ENCODE data around the gene THNSL1. TPM values are rescaled to one million over a fixed set of nuclear protein-coding genes. Genes with fewer than 3 reads are reported as not detected.
A peak's percentile ranks its signal among the peaks of the same experiment; 100 is the strongest.

Gene THNSL1
- total RNA-seq, 1 donor from 2014 or later: 7.7 TPM

- DNase-seq (ENCODE audit: low spot score): peak; percentile 53
Observed at GRCh38 chr10:25059990-25060389, 43.6 kb downstream of the THNSL1 start.

DNA sequence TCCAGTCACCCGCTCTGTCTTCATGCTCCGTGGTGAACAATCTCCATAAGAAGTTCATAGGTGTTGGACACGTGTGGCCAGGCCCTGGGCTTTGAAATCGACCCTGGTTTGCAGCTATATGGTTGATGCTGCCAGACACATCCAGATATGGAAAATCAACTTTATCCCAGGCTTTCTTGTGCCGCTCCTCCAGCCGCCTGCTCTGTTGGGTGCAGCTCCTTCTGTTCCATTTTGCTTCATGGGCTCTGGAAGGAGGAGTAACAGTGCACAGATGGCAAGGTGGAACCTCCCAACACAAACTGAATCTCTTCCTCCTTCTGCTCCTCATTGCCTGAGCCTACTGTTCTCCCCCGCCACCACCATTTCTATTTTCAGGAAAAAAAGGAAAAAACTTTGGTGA, 44.7 kb downstream of the THNSL1 start:
- DNase-seq (ENCODE audit: low spot score): no peak

- no peak for DNase-seq (ENCODE audit: low spot score)
Observed at GRCh38 chr10:25061711-25062449, 45.5 kb downstream of the THNSL1 start.

GRCh38 chr10:25063157-25063556, 46.7 kb downstream of the THNSL1 start:
- DNase-seq (ENCODE audit: low spot score): no peak

DNA sequence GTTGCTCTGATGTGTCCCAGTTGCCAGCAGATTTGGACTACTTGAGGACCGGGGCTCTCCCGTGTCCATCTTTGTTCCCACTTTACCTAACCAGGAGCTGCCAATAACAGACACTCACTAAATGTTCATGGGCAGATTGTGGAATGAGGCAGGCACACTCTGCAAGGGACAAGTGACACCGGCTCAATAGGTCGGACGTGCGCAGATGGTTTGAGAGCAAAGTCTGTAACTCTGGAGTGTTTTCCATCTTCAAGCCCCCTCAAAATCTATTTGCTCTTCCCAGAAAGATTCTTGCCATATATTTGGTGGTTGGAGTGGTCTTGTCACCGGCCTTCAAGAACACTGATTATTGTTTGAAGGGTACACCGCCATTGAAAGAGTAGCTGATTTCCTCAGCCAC, 47.2 kb downstream of the THNSL1 start:
- DNase-seq (ENCODE audit: low spot score): no peak

- no peak for DNase-seq (ENCODE audit: low spot score)
Observed at GRCh38 chr10:25064401-25064800, 48.0 kb downstream of the THNSL1 start.

GRCh38 chr10:25065761-25066476, 49.5 kb downstream of the THNSL1 start:
- DNase-seq (ENCODE audit: low spot score): no peak

- DNase-seq (ENCODE audit: low spot score): no peak
Observed at GRCh38 chr10:25068152-25069058, 52.0 kb downstream of the THNSL1 start.

DNA sequence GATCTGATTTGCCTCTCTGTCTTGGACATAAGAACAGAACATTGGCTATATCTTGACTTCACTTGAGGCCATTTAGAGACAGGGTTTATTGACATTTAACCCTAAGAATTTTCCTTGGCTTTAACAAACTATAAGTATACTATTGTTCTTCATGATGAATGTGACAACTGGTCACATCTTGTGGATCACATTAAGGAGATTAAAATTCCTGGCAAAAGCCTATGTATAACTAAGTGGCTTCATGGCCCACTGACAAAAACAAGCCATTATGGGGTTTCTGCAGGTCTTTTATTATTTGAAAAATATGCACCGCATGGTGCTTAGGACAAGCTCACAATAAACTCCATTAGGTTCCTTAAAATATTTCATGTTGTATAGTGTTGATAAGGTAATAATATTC, 54.8 kb downstream of the THNSL1 start:
- no peak for DNase-seq (ENCODE audit: low spot score)

DNA sequence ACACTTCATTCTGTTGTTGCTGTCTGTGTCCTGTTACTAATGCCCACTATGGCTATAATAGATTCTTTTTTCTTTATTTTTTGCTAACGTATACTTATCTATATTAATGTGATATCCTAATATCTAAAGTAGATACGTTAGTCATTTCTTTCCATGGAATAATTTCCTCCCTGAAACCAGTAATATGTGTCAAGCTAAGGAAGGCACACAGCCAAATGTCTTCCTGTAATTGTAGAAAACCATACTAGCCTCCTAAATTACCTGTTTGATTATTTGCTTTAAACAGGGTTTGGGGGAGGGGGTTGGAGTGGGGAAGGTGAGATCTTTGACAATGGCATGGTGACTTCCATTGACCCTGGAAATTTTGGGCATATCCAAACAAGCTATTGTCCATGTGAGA, 56.4 kb downstream of the THNSL1 start:
- no peak for DNase-seq (ENCODE audit: low spot score)

- DNase-seq (ENCODE audit: low spot score): no peak
Observed at GRCh38 chr10:25075825-25076224, 59.4 kb downstream of the THNSL1 start.

Other genes starting within 250 kb of the THNSL1 start
- gene PRTFDC1, start 64.0 kb upstream of the THNSL1 start, total RNA-seq: 8.5 TPM
- gene ENKUR, start 454 bp upstream of the THNSL1 start, total RNA-seq: not detected
- 0.21 TPM for gene GPR158, start 158.4 kb downstream of the THNSL1 start, total RNA-seq